SK-N-SH (cell line): ENCODE measurements around the gene LPIN2. TPM values are rescaled to one million over a fixed set of nuclear protein-coding genes. Genes with fewer than 3 reads are reported as not detected.
"Not testable (repeated sequence)": the region's sequence is repeated elsewhere in the genome, so short reads cannot be mapped to it uniquely, and the experiment has no call there.

Experiments
- CTCF ChIA-PET: fragments of 300-600, 350-600 bp; formaldehyde crosslinking; extraction: SDS; loops from one replicate; lab custom pipeline; 2021; lab: Yijun Ruan, JAX
- POLR2A ChIA-PET: fragments of 350-600 bp; sonication (Branson Sonifier 250); formaldehyde crosslinking; extraction: SDS; loops from one replicate; lab custom pipeline; 2020; ENCODE audit warnings: antibody characterized with exemption, inconsistent platforms; lab: Yijun Ruan, JAX
- DNase-seq: peaks from one replicate; pipeline ENCODE4 v3.0.0; 2012
- H2AFZ ChIP-seq: fragments of 200-600 bp; sonication (generic); 2 replicates; pipeline ENCODE4 v1.8.1; 2016; ENCODE audit warnings: antibody characterized with exemption, mild to moderate bottlenecking, low read depth
- H3F3A ChIP-seq: fragments of 200-600 bp; sonication (generic); replicated peaks from 2 replicates; pipeline ENCODE3; 2016; ENCODE audit warnings: antibody characterized with exemption, mild to moderate bottlenecking; ENCODE audit not compliant: insufficient read depth
- H3K27ac ChIP-seq, 2 experiments: fragments of 200-500 bp in 1 of 2; fragments of 200-600 bp in 1 of 2; sonication (Bioruptor generic) in 1 of 2; sonication (generic), shearing (Covaris generic) in 1 of 2; 2 replicates each; pipeline versions ENCODE4 v1.5.1 to v1.6.1; 2014 to 2016; ENCODE audit warnings: low read depth in 2 of 2, inconsistent platforms in 1 of 2, low read length in 1 of 2, mild to moderate bottlenecking in 1 of 2, mixed read lengths in 1 of 2
- H3K27me3 ChIP-seq: fragments of 200-600 bp; sonication (generic), shearing (Covaris generic); 2 replicates; pipeline ENCODE4 v1.6.1; 2016; ENCODE audit warnings: mixed run types; ENCODE audit not compliant: insufficient read depth
- H3K36me3 ChIP-seq, 2 experiments: fragments of 200-500 bp in 1 of 2; fragments of 200-600 bp in 1 of 2; sonication (Bioruptor generic) in 1 of 2; sonication (generic) in 1 of 2; replicated peaks in 1 of 2; 2 replicates each; pipeline versions ENCODE3 to v1.5.1; 2014 to 2016; ENCODE audit warnings: low read length in 1 of 2, mild to moderate bottlenecking in 1 of 2; ENCODE audit not compliant: insufficient read depth in 2 of 2, control insufficient read depth in 1 of 2
- H3K4me1 ChIP-seq, 2 experiments: fragments of 200-500 bp in 1 of 2; fragments of 200-600 bp in 1 of 2; sonication (Bioruptor generic) in 1 of 2; sonication (generic), shearing (Covaris generic) in 1 of 2; 2 replicates each; pipeline versions ENCODE4 v1.5.1 to v1.6.1; 2014 to 2016; ENCODE audit warnings: low read depth in 1 of 2, low read length in 1 of 2, mixed run types in 1 of 2; ENCODE audit not compliant: insufficient read depth in 2 of 2, control insufficient read depth in 1 of 2
- H3K4me2 ChIP-seq: fragments of 200-600 bp; sonication (generic), shearing (Covaris generic); 2 replicates; pipeline ENCODE4 v1.6.1; 2017; ENCODE audit warnings: mixed run types
- H3K4me3 ChIP-seq, 2 experiments: fragments of 200-500 bp in 1 of 2; fragments of 200-600 bp in 1 of 2; sonication (Bioruptor generic) in 1 of 2; sonication (generic), shearing (Covaris generic) in 1 of 2; 2 replicates each; pipeline versions ENCODE4 v1.5.1 to v1.8.1; 2014 to 2016; ENCODE audit warnings: low read depth in 2 of 2, inconsistent platforms in 1 of 2, low read length in 1 of 2, mild to moderate bottlenecking in 1 of 2, mixed read lengths in 1 of 2, moderate library complexity in 1 of 2
- H3K79me2 ChIP-seq: fragments of 200-600 bp; sonication (generic); 2 replicates; pipeline ENCODE4 v1.8.1; 2017; ENCODE audit warnings: mild to moderate bottlenecking; ENCODE audit not compliant: insufficient read depth
- H3K9ac ChIP-seq: fragments of 200-600 bp; sonication (generic); 2 replicates; pipeline ENCODE4 v1.6.1; 2017; ENCODE audit warnings: mixed run types
- H3K9me2 ChIP-seq: fragments of 200-600 bp; sonication (generic); 2 replicates; pipeline ENCODE4 v1.6.1; 2017; ENCODE audit warnings: mixed run types
- H3K9me3 ChIP-seq: fragments of 200-600 bp; sonication (generic); 2 replicates; pipeline ENCODE4 v1.6.1; 2017; ENCODE audit warnings: mixed run types, mild to moderate bottlenecking, moderate library complexity
- H4K20me1 ChIP-seq: fragments of 200-600 bp; sonication (generic); 2 replicates; pipeline ENCODE4 v1.6.1; 2017; ENCODE audit warnings: mild to moderate bottlenecking, mixed run types; ENCODE audit not compliant: insufficient read depth
- FOXJ3 ChIP-seq: sonication (generic); formaldehyde crosslinking; IDR thresholded peaks from 2 replicates; pipeline ENCODE4 v1.5.1; 2020; ENCODE audit warnings: mild to moderate bottlenecking, missing genetic modification reagents
- RAD21 ChIP-seq: IDR thresholded peaks from 2 replicates; pipeline ENCODE4 v1.6.1; 2012; ENCODE audit warnings: mild to moderate bottlenecking, low read length
- YY1 ChIP-seq: IDR thresholded peaks from 2 replicates; pipeline ENCODE4 v1.4.0; 2012; ENCODE audit warnings: low read depth, mild to moderate bottlenecking
- WGBS: methylation state at CpG from one replicate; pipeline ENCODE4 v1.1.6; 2017; ENCODE audit warnings: low lambda C conversion rate; 5-methylcytosine and 5-hydroxymethylcytosine counted together
- polyA plus RNA-seq, 3 experiments: library from polyadenylated mRNA; depleted of rRNA; stranded (reverse); fragments of >200 nt; gene quantifications; 2 replicates each; pipeline ENCODE4 v1.2.3, GENCODE V29; 2012
- TF ChIP-seq, protein P1 (sequence below): IDR thresholded peaks from 2 replicates; pipeline ENCODE4 v1.4.0; 2012; ENCODE audit warnings: low read depth
- TF ChIP-seq, protein P2 (sequence below): IDR thresholded peaks from 2 replicates; pipeline ENCODE4 v1.4.0; 2012; ENCODE audit warnings: low read depth, borderline replicate concordance
- TF ChIP-seq, protein P3 (sequence below): IDR thresholded peaks from 2 replicates; pipeline ENCODE4 v1.4.0; 2012; ENCODE audit warnings: low read depth, borderline replicate concordance
- TF ChIP-seq, protein P4 (sequence below): IDR thresholded peaks from 2 replicates; pipeline ENCODE4 v1.6.1; 2012; ENCODE audit warnings: mild to moderate bottlenecking, low read depth, low read length, moderate library complexity

LPIN2 gene
- polyA plus RNA-seq, 1 of the 3 experiments (the other 2 are of a cell fraction) = 19.3 TPM

DNA sequence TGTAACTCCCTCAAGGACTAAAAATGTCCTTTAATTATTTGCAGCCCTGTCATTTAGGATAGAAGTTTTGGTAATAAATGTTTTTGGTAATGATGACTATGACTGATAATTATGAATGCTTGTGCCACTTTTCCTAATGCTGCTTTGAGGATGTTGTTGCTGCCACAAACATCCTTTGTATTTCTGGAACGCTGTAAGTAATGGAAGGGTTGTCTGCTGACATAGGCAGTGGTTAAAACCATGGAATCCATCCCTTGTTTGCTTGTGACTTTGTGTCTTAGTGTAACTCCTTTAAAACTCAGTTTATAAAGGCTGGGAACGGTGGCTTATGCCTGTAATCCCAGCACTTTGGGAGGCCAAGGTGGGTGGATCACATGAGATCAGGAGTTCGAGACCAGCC, 19.8 kb upstream of the LPIN2 start:
- Histone ChIP-seq H3K27me3 (no peaks in the 10 kb centered on the region), H3K9ac (no peak overlapping the region), H3K4me1 (no peaks in the 10 kb centered on the region), H4K20me1 (no peaks in the 10 kb centered on the region), H3K9me2 (no peaks in the 10 kb centered on the region), H3F3A (peaks cover 3% of the 10 kb centered on the region), H2AFZ (no peak overlapping the region), H3K79me2 (no peaks in the 10 kb centered on the region), H3K4me3 (no peak overlapping the region), H3K27ac (no peak overlapping the region), H3K36me3 (no peaks in the 10 kb centered on the region), H3K9me3 (no peaks in the 10 kb centered on the region), H3K4me2 (no peak overlapping the region)
- POLR2A ChIA-PET = no interaction called here
- CTCF ChIA-PET = no interaction called here
- WGBS = 74% methylated on average over 3 of the region's 3 CpGs
- TF ChIP-seq FOXJ3 (CRISPR knock-in tag) (no peak), YY1 (no peak)
- TF ChIP-seq, protein P1, sequence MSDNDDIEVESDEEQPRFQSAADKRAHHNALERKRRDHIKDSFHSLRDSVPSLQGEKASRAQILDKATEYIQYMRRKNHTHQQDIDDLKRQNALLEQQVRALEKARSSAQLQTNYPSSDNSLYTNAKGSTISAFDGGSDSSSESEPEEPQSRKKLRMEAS = no peak
- TF ChIP-seq, protein P2, sequence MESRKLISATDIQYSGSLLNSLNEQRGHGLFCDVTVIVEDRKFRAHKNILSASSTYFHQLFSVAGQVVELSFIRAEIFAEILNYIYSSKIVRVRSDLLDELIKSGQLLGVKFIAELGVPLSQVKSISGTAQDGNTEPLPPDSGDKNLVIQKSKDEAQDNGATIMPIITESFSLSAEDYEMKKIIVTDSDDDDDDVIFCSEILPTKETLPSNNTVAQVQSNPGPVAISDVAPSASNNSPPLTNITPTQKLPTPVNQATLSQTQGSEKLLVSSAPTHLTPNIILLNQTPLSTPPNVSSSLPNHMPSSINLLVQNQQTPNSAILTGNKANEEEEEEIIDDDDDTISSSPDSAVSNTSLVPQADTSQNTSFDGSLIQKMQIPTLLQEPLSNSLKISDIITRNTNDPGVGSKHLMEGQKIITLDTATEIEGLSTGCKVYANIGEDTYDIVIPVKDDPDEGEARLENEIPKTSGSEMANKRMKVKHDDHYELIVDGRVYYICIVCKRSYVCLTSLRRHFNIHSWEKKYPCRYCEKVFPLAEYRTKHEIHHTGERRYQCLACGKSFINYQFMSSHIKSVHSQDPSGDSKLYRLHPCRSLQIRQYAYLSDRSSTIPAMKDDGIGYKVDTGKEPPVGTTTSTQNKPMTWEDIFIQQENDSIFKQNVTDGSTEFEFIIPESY = no peak
- DNase-seq = no peak

DNA sequence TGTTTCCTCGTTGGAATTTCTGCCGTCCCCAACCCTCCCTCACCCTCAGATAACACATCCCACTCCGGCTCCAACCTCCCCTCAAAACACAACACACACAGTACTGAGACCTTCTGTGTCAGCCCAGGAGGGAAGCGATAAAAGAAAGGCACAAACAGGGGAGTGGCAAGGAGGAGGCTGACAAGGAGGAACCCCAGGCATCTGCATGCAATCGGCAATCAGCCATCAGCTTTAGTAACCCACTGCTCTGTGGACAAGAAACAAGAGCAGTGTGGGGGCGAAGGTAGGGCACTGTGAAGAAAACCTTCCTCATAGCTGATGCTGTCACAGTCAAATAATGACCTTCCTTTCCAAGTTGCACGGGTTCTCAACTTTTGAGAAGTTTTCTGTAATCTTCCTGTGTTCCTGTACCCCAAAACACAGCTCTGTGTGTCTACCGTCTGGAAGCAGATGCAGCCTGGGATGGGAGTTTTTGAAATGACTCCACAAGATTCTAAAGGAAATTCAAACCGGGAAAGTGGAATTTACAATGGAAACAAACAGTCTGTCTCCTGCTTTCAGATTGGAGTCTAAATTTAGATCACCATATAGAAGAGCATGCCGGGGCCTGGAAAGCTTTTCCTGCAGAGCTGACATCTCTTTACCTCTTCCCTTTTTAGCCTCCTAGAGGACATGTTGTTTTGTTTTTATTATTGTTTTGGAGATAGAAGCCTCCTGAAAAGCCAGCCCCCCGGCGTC, 16.4 kb upstream of the LPIN2 start:
- no peaks in the 10 kb centered on the region for H3K79me2 ChIP-seq
- H3K4me3 ChIP-seq = no peak overlapping the region
- 0 out of 2 replicates have a peak overlapping the region, but pooled peaks have one; percentile 12 for H3K9ac ChIP-seq
- ChIA-PET POLR2A (no interaction called here), CTCF (no interaction called here)
- H3K4me2 ChIP-seq = peak overlapping the region; percentile 41; the same call in 1 of the 2 replicates
- H3K4me1 ChIP-seq = no peaks in the 10 kb centered on the region
- H3K36me3 ChIP-seq = no peaks in the 10 kb centered on the region
- WGBS = 77% methylated on average over 12 of the region's 12 CpGs
- H3F3A ChIP-seq = peaks cover 3% of the 10 kb centered on the region
- H3K27ac ChIP-seq = 0 out of 4 replicates have a peak overlapping the region, but pooled peaks of 1 of the 2 experiments have one; percentile 19
- TF ChIP-seq, protein P3, sequence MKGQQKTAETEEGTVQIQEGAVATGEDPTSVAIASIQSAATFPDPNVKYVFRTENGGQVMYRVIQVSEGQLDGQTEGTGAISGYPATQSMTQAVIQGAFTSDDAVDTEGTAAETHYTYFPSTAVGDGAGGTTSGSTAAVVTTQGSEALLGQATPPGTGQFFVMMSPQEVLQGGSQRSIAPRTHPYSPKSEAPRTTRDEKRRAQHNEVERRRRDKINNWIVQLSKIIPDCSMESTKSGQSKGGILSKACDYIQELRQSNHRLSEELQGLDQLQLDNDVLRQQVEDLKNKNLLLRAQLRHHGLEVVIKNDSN = no peak
- TF ChIP-seq, protein P4, sequence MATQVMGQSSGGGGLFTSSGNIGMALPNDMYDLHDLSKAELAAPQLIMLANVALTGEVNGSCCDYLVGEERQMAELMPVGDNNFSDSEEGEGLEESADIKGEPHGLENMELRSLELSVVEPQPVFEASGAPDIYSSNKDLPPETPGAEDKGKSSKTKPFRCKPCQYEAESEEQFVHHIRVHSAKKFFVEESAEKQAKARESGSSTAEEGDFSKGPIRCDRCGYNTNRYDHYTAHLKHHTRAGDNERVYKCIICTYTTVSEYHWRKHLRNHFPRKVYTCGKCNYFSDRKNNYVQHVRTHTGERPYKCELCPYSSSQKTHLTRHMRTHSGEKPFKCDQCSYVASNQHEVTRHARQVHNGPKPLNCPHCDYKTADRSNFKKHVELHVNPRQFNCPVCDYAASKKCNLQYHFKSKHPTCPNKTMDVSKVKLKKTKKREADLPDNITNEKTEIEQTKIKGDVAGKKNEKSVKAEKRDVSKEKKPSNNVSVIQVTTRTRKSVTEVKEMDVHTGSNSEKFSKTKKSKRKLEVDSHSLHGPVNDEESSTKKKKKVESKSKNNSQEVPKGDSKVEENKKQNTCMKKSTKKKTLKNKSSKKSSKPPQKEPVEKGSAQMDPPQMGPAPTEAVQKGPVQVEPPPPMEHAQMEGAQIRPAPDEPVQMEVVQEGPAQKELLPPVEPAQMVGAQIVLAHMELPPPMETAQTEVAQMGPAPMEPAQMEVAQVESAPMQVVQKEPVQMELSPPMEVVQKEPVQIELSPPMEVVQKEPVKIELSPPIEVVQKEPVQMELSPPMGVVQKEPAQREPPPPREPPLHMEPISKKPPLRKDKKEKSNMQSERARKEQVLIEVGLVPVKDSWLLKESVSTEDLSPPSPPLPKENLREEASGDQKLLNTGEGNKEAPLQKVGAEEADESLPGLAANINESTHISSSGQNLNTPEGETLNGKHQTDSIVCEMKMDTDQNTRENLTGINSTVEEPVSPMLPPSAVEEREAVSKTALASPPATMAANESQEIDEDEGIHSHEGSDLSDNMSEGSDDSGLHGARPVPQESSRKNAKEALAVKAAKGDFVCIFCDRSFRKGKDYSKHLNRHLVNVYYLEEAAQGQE = no peak
- no peak for TF ChIP-seq YY1
- TF ChIP-seq RAD21 = no peak
- no peak for DNase-seq
- no peaks in the 10 kb centered on the region for H3K9me2 ChIP-seq
- no peaks in the 10 kb centered on the region for H4K20me1 ChIP-seq
- H3K9me3 ChIP-seq = no peaks in the 10 kb centered on the region
- peak overlapping the region; percentile 85 for H2AFZ ChIP-seq
- no peaks in the 10 kb centered on the region for H3K27me3 ChIP-seq

DNA sequence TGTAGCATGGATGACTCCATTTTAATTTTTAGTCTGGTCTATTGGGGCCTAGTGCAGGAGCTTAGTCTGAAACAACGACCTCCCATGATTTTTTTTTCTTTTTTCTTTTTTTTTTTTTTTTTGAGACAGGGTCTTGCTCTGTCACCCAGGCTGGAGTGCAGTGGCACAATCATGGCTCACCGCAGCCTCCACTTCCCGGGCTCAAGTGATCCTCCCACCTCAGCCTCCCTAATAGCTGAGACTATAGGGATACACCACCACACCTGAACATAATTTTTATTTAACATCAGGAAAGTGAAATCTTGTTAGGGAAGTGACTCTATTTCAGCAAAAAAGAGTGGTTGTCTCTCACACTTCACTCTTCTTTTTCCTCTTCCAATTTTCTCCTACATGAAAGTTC, 15.2 kb upstream of the LPIN2 start:
- H3K4me3 ChIP-seq, H3K9me2 ChIP-seq, POLR2A ChIA-PET, H3F3A ChIP-seq, H3K4me1 ChIP-seq, H3K4me2 ChIP-seq, H3K79me2 ChIP-seq, H4K20me1 ChIP-seq, H3K27ac ChIP-seq, H3K27me3 ChIP-seq, H3K9me3 ChIP-seq, H3K36me3 ChIP-seq, DNase-seq, H3K9ac ChIP-seq: not testable (repeated sequence)
- CTCF ChIA-PET = interaction anchor here (0.6 kb wide), 1 partner anchor 13 kb away, joined by 3 read pairs; no protein-coding TSS in a partner anchor
- 97% methylated on average over 3 of the region's 3 CpGs for WGBS
- H2AFZ ChIP-seq = peak overlapping the region; percentile 41; the same call in 1 of the 2 replicates
